Muscle of leg (tissue), 11 donors: ENCODE results near the gene ESCO1. TPM values are rescaled to one million over a fixed set of nuclear protein-coding genes. Genes with fewer than 3 reads are reported as not detected.
"Not testable (repeated sequence)": the region's sequence is repeated elsewhere in the genome, so short reads cannot be mapped to it uniquely, and the experiment has no call there.

Experiments
- DNase-seq: peaks from one replicate; pipeline ENCODE4 v3.0.0; 2013
- H3K27ac ChIP-seq: one replicate; pipeline ENCODE4 v1.5.1; 2013; ENCODE audit warnings: mild to moderate bottlenecking, low read length, control low read depth
- H3K27me3 ChIP-seq: one replicate; pipeline ENCODE4 v1.6.1; 2013; ENCODE audit warnings: low read length; ENCODE audit not compliant: control insufficient read depth, insufficient read depth
- H3K36me3 ChIP-seq: one replicate; pipeline ENCODE4 v1.6.1; 2013; ENCODE audit warnings: low read length; ENCODE audit not compliant: control insufficient read depth, insufficient read depth
- H3K4me1 ChIP-seq: one replicate; pipeline ENCODE4 v1.6.1; 2013; ENCODE audit warnings: low read length; ENCODE audit not compliant: control insufficient read depth, insufficient read depth
- H3K4me3 ChIP-seq: one replicate; pipeline ENCODE4 v1.5.1; 2013; ENCODE audit warnings: low read length, control low read depth
- H3K9me3 ChIP-seq: replicated peaks from 2 replicates; pipeline ENCODE4 v1.6.1; 2013; ENCODE audit warnings: low read depth, low read length; ENCODE audit not compliant: control insufficient read depth
- WGBS: methylation state at CpG from one replicate; pipeline ENCODE4 v1.1.5; 2013; ENCODE audit warnings: missing lambda C conversion rate; ENCODE audit not compliant: insufficient coverage; 5-methylcytosine and 5-hydroxymethylcytosine counted together
- polyA plus RNA-seq, 8 donors: library from polyadenylated mRNA; unstranded; fragments of 120-200 nt; gene quantifications; one replicate each; pipeline versions ENCODE4 v1.2.1 to v1.2.3, GENCODE V29; 2013; ENCODE audit warnings: inconsistent platforms in 1 of 8, low replicate concordance in 1 of 8; ENCODE audit not compliant: insufficient read length in 8 of 8, insufficient read depth in 1 of 8
- total RNA-seq: library from RNA; stranded (reverse); fragments of 120-200 nt; gene quantifications from one replicate; pipeline ENCODE4 v1.2.4, GENCODE V29; 2013

Gene ESCO1
- total and polyA plus RNA-seq, 9 donors = 16.9 to 28.5 (median 19.3) TPM

- not testable (repeated sequence) for H3K4me3 ChIP-seq, H3K27ac ChIP-seq, DNase-seq, H3K27me3 ChIP-seq, H3K4me1 ChIP-seq, H3K36me3 ChIP-seq
- no CpG with 5 or more reads among the region's 33 CpGs for WGBS
- H3K9me3 ChIP-seq = peaks cover 10% of the 10 kb centered on the region
These were observed 8.1 kb downstream of the ESCO1 start for GRCh38 chr18:21592361-21592760.

GRCh38 chr18:21584391-21584790, 16.1 kb downstream of the ESCO1 start:
- Histone ChIP-seq H3K9me3 (peaks cover 9% of the 10 kb centered on the region), H3K4me3 (no peak overlapping the region), H3K36me3 (peaks cover 7% of the 10 kb centered on the region), H3K4me1 (no peaks in the 10 kb centered on the region), H3K27me3 (no peaks in the 10 kb centered on the region), H3K27ac (no peak overlapping the region)
- WGBS = 92% methylated on average over 4 of the region's 5 CpGs
- DNase-seq = no peak

- Histone ChIP-seq H3K4me1 (no peaks in the 10 kb centered on the region), H3K27me3 (no peaks in the 10 kb centered on the region), H3K4me3 (no peak overlapping the region), H3K36me3 (peaks cover 16% of the 10 kb centered on the region), H3K9me3 (no peaks in the 10 kb centered on the region), H3K27ac (no peak overlapping the region)
- no peak for DNase-seq
- no CpG with 5 or more reads among the region's 4 CpGs for WGBS
These were observed 24.8 kb downstream of the ESCO1 start for GRCh38 chr18:21575656-21576055.

GRCh38 chr18:21571772-21572171, 28.7 kb downstream of the ESCO1 start:
- Histone ChIP-seq H3K27me3 (no peaks in the 10 kb centered on the region), H3K27ac (no peak overlapping the region), H3K4me3 (no peak overlapping the region), H3K4me1 (no peaks in the 10 kb centered on the region), H3K9me3 (no peaks in the 10 kb centered on the region), H3K36me3 (peaks cover 17% of the 10 kb centered on the region)
- peak; percentile 73 for DNase-seq

GRCh38 chr18:21559195-21559594, 41.3 kb downstream of the ESCO1 start:
- Histone ChIP-seq H3K36me3 (peaks cover 17% of the 10 kb centered on the region), H3K9me3 (no peaks in the 10 kb centered on the region), H3K4me3 (no peak overlapping the region), H3K27ac (no peak overlapping the region), H3K27me3 (no peaks in the 10 kb centered on the region), H3K4me1 (no peaks in the 10 kb centered on the region)
- no peak for DNase-seq

- WGBS = 64% methylated on average over 3 of the region's 6 CpGs
- no peaks in the 10 kb centered on the region for H3K4me1 ChIP-seq
- H3K9me3 ChIP-seq = no peaks in the 10 kb centered on the region
- DNase-seq = peak; percentile 6
- no peak overlapping the region for H3K27ac ChIP-seq
- H3K4me3 ChIP-seq = no peak overlapping the region
- H3K27me3 ChIP-seq = no peaks in the 10 kb centered on the region
- peaks cover 18% of the 10 kb centered on the region for H3K36me3 ChIP-seq
These were observed 42.8 kb downstream of the ESCO1 start for GRCh38 chr18:21557607-21558253.

- H3K27ac ChIP-seq = no peak overlapping the region
- no peaks in the 10 kb centered on the region for H3K9me3 ChIP-seq
- H3K4me3 ChIP-seq = no peak overlapping the region
- no peaks in the 10 kb centered on the region for H3K4me1 ChIP-seq
- no peak for DNase-seq
- H3K27me3 ChIP-seq = no peaks in the 10 kb centered on the region
- peaks cover 16% of the 10 kb centered on the region for H3K36me3 ChIP-seq
- 89% methylated on average over 5 of the region's 11 CpGs for WGBS
These were observed 50.0 kb downstream of the ESCO1 start for GRCh38 chr18:21550510-21550970.

GRCh38 chr18:21548647-21549046, 51.9 kb downstream of the ESCO1 start:
- no peak overlapping the region for H3K27ac ChIP-seq
- no CpG with 5 or more reads among the region's 2 CpGs for WGBS
- H3K36me3 ChIP-seq = peaks cover 18% of the 10 kb centered on the region
- H3K4me1 ChIP-seq = no peaks in the 10 kb centered on the region
- H3K4me3 ChIP-seq = no peak overlapping the region
- no peaks in the 10 kb centered on the region for H3K9me3 ChIP-seq
- H3K27me3 ChIP-seq = no peaks in the 10 kb centered on the region
- no peak for DNase-seq

GRCh38 chr18:21546423-21546822, 54.1 kb downstream of the ESCO1 start:
- H3K27me3 ChIP-seq = no peaks in the 10 kb centered on the region
- H3K9me3 ChIP-seq = no peaks in the 10 kb centered on the region
- no peak overlapping the region for H3K27ac ChIP-seq
- no peaks in the 10 kb centered on the region for H3K4me1 ChIP-seq
- DNase-seq = no peak
- no peak overlapping the region for H3K4me3 ChIP-seq
- H3K36me3 ChIP-seq = peaks cover 10% of the 10 kb centered on the region
- WGBS = 100% methylated on average over 1 of the region's 5 CpGs

GRCh38 chr18:21538230-21538629, 62.3 kb downstream of the ESCO1 start:
- Histone ChIP-seq H3K9me3 (no peaks in the 10 kb centered on the region), H3K4me3 (no peak overlapping the region), H3K27ac (no peak overlapping the region), H3K4me1 (no peaks in the 10 kb centered on the region), H3K27me3 (no peaks in the 10 kb centered on the region), H3K36me3 (peaks cover 15% of the 10 kb centered on the region)
- DNase-seq = no peak
- WGBS = no CpG with 5 or more reads among the region's 3 CpGs

GRCh38 chr18:21534327-21534726, 66.2 kb downstream of the ESCO1 start:
- no CpG with 5 or more reads among the region's 1 CpG for WGBS
- DNase-seq = no peak
- Histone ChIP-seq H3K4me1 (no peaks in the 10 kb centered on the region), H3K27ac (no peak overlapping the region), H3K27me3 (no peaks in the 10 kb centered on the region), H3K36me3 (peaks cover 30% of the 10 kb centered on the region), H3K9me3 (no peaks in the 10 kb centered on the region), H3K4me3 (no peak overlapping the region)
